Endometrial microvascular endothelial cells (primary cell): ENCODE results near the gene SYNCRIP. TPM values are rescaled to one million over a fixed set of nuclear protein-coding genes. Genes with fewer than 3 reads are reported as not detected.
"Not testable (repeated sequence)": the region's sequence is repeated elsewhere in the genome, so short reads cannot be mapped to it uniquely, and the experiment has no call there.

Experiments
- in situ Hi-C: cut with HindIII; loops from 2 replicates; pipeline ENCODE4 v1.10.0; 2017; ENCODE audit warnings: low sequenced_read_pairs, low pct_unique_long_range_greater_than_20kb; ENCODE audit errors: inconsistent ontology term
- total RNA-seq: library from RNA; depleted of rRNA; stranded (reverse); fragments of >200 nt; gene quantifications from one replicate; pipeline ENCODE4 v1.2.3, GENCODE V29; 2015; ENCODE audit errors: inconsistent ontology term

The SYNCRIP gene
- total RNA-seq, result 97.5 TPM

GRCh38 chr6:85642774-85643536 is at the start of gene SYNCRIP:
Gene SYNCRIP, minus strand, starts transcription at chr6:85642886. Its CDS starts 1,447 bp downstream, at chr6:85641439.
- in situ Hi-C loops, result no loop called here

- in situ Hi-C loops, result no loop called here
Measured at GRCh38 chr6:85691478-85691877, 48.8 kb upstream of the SYNCRIP start.

GRCh38 chr6:85690071-85690470 is 47.4 kb upstream of the SYNCRIP start:
- in situ Hi-C loops, result no loop called here

- in situ Hi-C loops, result no loop called here
Measured at GRCh38 chr6:85685713-85686112, 43.0 kb upstream of the SYNCRIP start.

- in situ Hi-C loops, result no loop called here
Measured at GRCh38 chr6:85684809-85685171, 42.1 kb upstream of the SYNCRIP start.

GRCh38 chr6:85684133-85684808 is 41.6 kb upstream of the SYNCRIP start:
- in situ Hi-C loops, result no loop called here

GRCh38 chr6:85681899-85682298 is 39.2 kb upstream of the SYNCRIP start:
- in situ Hi-C loops, result not testable (repeated sequence)

- in situ Hi-C loops, result no loop called here
Measured at GRCh38 chr6:85680388-85680787, 37.7 kb upstream of the SYNCRIP start.

GRCh38 chr6:85679445-85680123 is 36.9 kb upstream of the SYNCRIP start:
- in situ Hi-C loops, result no loop called here

GRCh38 chr6:85678602-85679444 is 36.1 kb upstream of the SYNCRIP start:
- in situ Hi-C loops, result no loop called here

- in situ Hi-C loops, result no loop called here
Measured at GRCh38 chr6:85678026-85678601, 35.4 kb upstream of the SYNCRIP start.

GRCh38 chr6:85677234-85677956 is 34.7 kb upstream of the SYNCRIP start:
- in situ Hi-C loops, result no loop called here

- in situ Hi-C loops, result no loop called here
Measured at GRCh38 chr6:85676086-85676729, 33.5 kb upstream of the SYNCRIP start.

GRCh38 chr6:85675030-85675819 is 32.5 kb upstream of the SYNCRIP start:
- in situ Hi-C loops, result no loop called here

GRCh38 chr6:85674604-85675003 is 31.9 kb upstream of the SYNCRIP start:
- in situ Hi-C loops, result no loop called here

GRCh38 chr6:85673198-85674139 is 30.8 kb upstream of the SYNCRIP start:
- in situ Hi-C loops, result no loop called here
